H1 (cell line): ENCODE measurements around the gene PITPNC1. TPM values are rescaled to one million over a fixed set of nuclear protein-coding genes. Genes with fewer than 3 reads are reported as not detected.

ENCODE experiments used
- CTCF ChIA-PET: fragments of 300-600 bp; sonication (Branson Sonifier 250); formaldehyde crosslinking; loops from one replicate; lab custom pipeline; 2021; ENCODE audit not compliant: partially characterized antibody; lab: Charles Lee
- POLR2A ChIA-PET: fragments of 300-600 bp; sonication (Branson Sonifier 250); formaldehyde crosslinking; loops from one replicate; lab custom pipeline; 2021; ENCODE audit warnings: inconsistent platforms; ENCODE audit not compliant: partially characterized antibody; lab: Charles Lee
- DNase-seq, 2 experiments: peaks; one replicate each; pipeline versions ENCODE4 v3.0.0 to v3.0.0-alpha.2; 2010 to 2022; ENCODE audit warnings: low spot score in 2 of 2, low read depth in 1 of 2, mixed read lengths in 1 of 2
- FAIRE-seq: peaks from 2 replicates; lab custom pipeline; 2011; peaks lifted over from hg19 to GRCh38; lab: Jason Lieb, UNC
- H2AFZ ChIP-seq: 2 replicates; pipeline ENCODE4 v1.8.1; 2012; ENCODE audit warnings: low read length, inconsistent platforms
- H2AK5ac ChIP-seq: 2 replicates; pipeline ENCODE4 v1.6.1; 2013; ENCODE audit warnings: low read depth, low read length
- H2BK120ac ChIP-seq: replicated peaks from 2 replicates; pipeline ENCODE3; 2013; ENCODE audit warnings: low read depth, low read length, inconsistent platforms
- H2BK12ac ChIP-seq: 2 replicates; pipeline ENCODE4 v1.6.1; 2013; ENCODE audit warnings: low read depth, low read length
- H2BK15ac ChIP-seq: 2 replicates; pipeline ENCODE4 v1.6.1; 2013; ENCODE audit warnings: low read length
- H2BK20ac ChIP-seq: 2 replicates; pipeline ENCODE4 v1.6.1; 2013; ENCODE audit warnings: low read length
- H2BK5ac ChIP-seq: 2 replicates; pipeline ENCODE4 v1.6.1; 2013; ENCODE audit warnings: low read depth, low read length
- H3K14ac ChIP-seq: 2 replicates; pipeline ENCODE4 v1.6.1; 2013; ENCODE audit warnings: inconsistent platforms; ENCODE audit not compliant: insufficient read length
- H3K18ac ChIP-seq: 2 replicates; pipeline ENCODE4 v1.6.1; 2013; ENCODE audit warnings: low read length; ENCODE audit errors: extremely low read depth
- H3K23ac ChIP-seq: 2 replicates; pipeline ENCODE4 v1.6.1; 2013; ENCODE audit warnings: inconsistent platforms; ENCODE audit not compliant: insufficient read length
- H3K23me2 ChIP-seq: 2 replicates; pipeline ENCODE4 v1.6.1; 2013; ENCODE audit warnings: low read depth, low read length
- H3K27ac ChIP-seq: 2 replicates; pipeline ENCODE4 v1.6.1; 2011; ENCODE audit warnings: low read depth, low read length, inconsistent platforms
- H3K27me3 ChIP-seq, 4 experiments: replicated peaks in 1 of 4; 1 replicate in 1 of 4; 2 replicates in 3 of 4; pipeline versions ENCODE4 v1.6.1 to v1.8.1; 2011 to 2013; ENCODE audit warnings: low read length in 3 of 4, mild to moderate bottlenecking in 3 of 4, inconsistent platforms in 2 of 4, mixed read lengths in 2 of 4, moderate library complexity in 1 of 4; ENCODE audit not compliant: control insufficient read depth in 3 of 4, insufficient read depth in 3 of 4; ENCODE audit errors: extremely low read depth in 1 of 4
- H3K36me3 ChIP-seq, 4 experiments: 2 replicates each; pipeline versions ENCODE4 v1.6.1 to v1.8.1; 2011 to 2013; ENCODE audit warnings: mild to moderate bottlenecking in 4 of 4, low read length in 3 of 4, moderate library complexity in 2 of 4, control low read depth in 1 of 4, inconsistent platforms in 1 of 4; ENCODE audit not compliant: insufficient read depth in 4 of 4, control insufficient read depth in 2 of 4
- H3K4ac ChIP-seq: replicated peaks from 2 replicates; pipeline ENCODE3; 2013; ENCODE audit warnings: low read length, low read depth, mixed read lengths, inconsistent platforms; ENCODE audit not compliant: insufficient read length
- H3K4me1 ChIP-seq, 4 experiments: replicated peaks in 1 of 4; 1 replicate in 1 of 4; 2 replicates in 3 of 4; pipeline versions ENCODE4 v1.6.1 to v1.8.1; 2011 to 2013; ENCODE audit warnings: low read length in 3 of 4, inconsistent platforms in 2 of 4, mixed read lengths in 1 of 4; ENCODE audit not compliant: insufficient read depth in 4 of 4, control insufficient read depth in 3 of 4
- H3K4me2 ChIP-seq, 2 experiments: 2 replicates each; pipeline versions ENCODE4 v1.6.1 to v1.8.1; 2011 to 2013; ENCODE audit warnings: low read depth in 2 of 2, low read length in 2 of 2, control low read depth in 1 of 2, inconsistent platforms in 1 of 2, mild to moderate bottlenecking in 1 of 2; ENCODE audit not compliant: insufficient read depth in 1 of 2
- H3K4me3 ChIP-seq, 4 experiments: fragments of 200-600, 300-600 bp in 1 of 4; sonication (generic), shearing (Covaris generic), sonication (Bioruptor Twin) in 1 of 4; 2 replicates each; pipeline versions ENCODE4 v1.5.1 to v1.8.1; 2011 to 2016; ENCODE audit warnings: low read length in 4 of 4, low read depth in 3 of 4, control low read depth in 2 of 4, inconsistent platforms in 2 of 4, mild to moderate bottlenecking in 2 of 4, mixed read lengths in 1 of 4, moderate library complexity in 1 of 4; ENCODE audit not compliant: insufficient read depth in 2 of 4; ENCODE audit errors: extremely low read depth in 1 of 4
- H3K56ac ChIP-seq: replicated peaks from 2 replicates; pipeline ENCODE3; 2013; ENCODE audit warnings: low read depth, mild to moderate bottlenecking, mixed read lengths, low read length, inconsistent platforms; ENCODE audit not compliant: insufficient read length
- H3K79me1 ChIP-seq: 2 replicates; pipeline ENCODE4 v1.6.1; 2013; ENCODE audit warnings: low read depth, low read length, control low read depth
- H3K79me2 ChIP-seq, 2 experiments: 2 replicates each; pipeline versions ENCODE4 v1.6.1 to v1.8.1; 2012 to 2013; ENCODE audit warnings: low read length in 2 of 2, mild to moderate bottlenecking in 2 of 2, inconsistent platforms in 1 of 2; ENCODE audit not compliant: insufficient read depth in 2 of 2, control insufficient read depth in 1 of 2
- H3K9ac ChIP-seq, 4 experiments: replicated peaks in 1 of 4; 1 replicate in 1 of 4; 2 replicates in 3 of 4; pipeline versions ENCODE4 v1.6.1 to v1.8.1; 2011 to 2013; ENCODE audit warnings: low read depth in 3 of 4, low read length in 3 of 4, control low read depth in 2 of 4, mild to moderate bottlenecking in 2 of 4, moderate library complexity in 2 of 4, inconsistent platforms in 1 of 4; ENCODE audit errors: extremely low read depth in 1 of 4
- H3K9me3 ChIP-seq, 2 experiments: 2 replicates each; pipeline versions ENCODE4 v1.6.1 to v1.8.1; 2012 to 2013; ENCODE audit warnings: mild to moderate bottlenecking in 2 of 2, moderate library complexity in 2 of 2, control low read depth in 1 of 2, inconsistent platforms in 1 of 2, low read depth in 1 of 2, low read length in 1 of 2, mixed read lengths in 1 of 2; ENCODE audit not compliant: insufficient read depth in 2 of 2
- H4K20me1 ChIP-seq, 2 experiments: replicated peaks in 1 of 2; 2 replicates each; pipeline versions ENCODE3 to v1.8.1; 2011 to 2013; ENCODE audit warnings: inconsistent platforms in 2 of 2, low read length in 2 of 2, mild to moderate bottlenecking in 1 of 2; ENCODE audit not compliant: insufficient read depth in 2 of 2, control insufficient read depth in 1 of 2
- H4K5ac ChIP-seq: 2 replicates; pipeline ENCODE4 v1.6.1; 2013; ENCODE audit warnings: low read length, low read depth, mixed read lengths, inconsistent platforms; ENCODE audit not compliant: insufficient read length
- H4K8ac ChIP-seq: 2 replicates; pipeline ENCODE4 v1.8.0; 2013; ENCODE audit warnings: mild to moderate bottlenecking, moderate library complexity, low read length, inconsistent platforms; ENCODE audit not compliant: insufficient read depth; ENCODE audit errors: extremely low read depth
- H4K91ac ChIP-seq: replicated peaks from 2 replicates; pipeline ENCODE3; 2013; ENCODE audit warnings: low read length, mixed read lengths, inconsistent platforms; ENCODE audit not compliant: insufficient read length
- ASH2L ChIP-seq: fragments of 200-600, 300-600 bp; sonication (generic); IDR thresholded peaks from one replicate; pipeline ENCODE4 v1.7.1; 2017; ENCODE audit warnings: low read length
- ATF3 ChIP-seq: IDR thresholded peaks from 2 replicates; pipeline ENCODE4 v1.6.1; 2011; ENCODE audit warnings: low read depth, mild to moderate bottlenecking, low read length; ENCODE audit not compliant: insufficient read depth
- CTCF ChIP-seq, 3 experiments: IDR thresholded peaks; 1 replicate in 2 of 3; 2 replicates in 1 of 3; pipeline versions ENCODE4 v1.5.1 to v1.6.1; 2011; ENCODE audit warnings: low read length in 3 of 3, mild to moderate bottlenecking in 3 of 3, inconsistent platforms in 2 of 3, low read depth in 1 of 3, moderate library complexity in 1 of 3; ENCODE audit not compliant: insufficient read depth in 1 of 3; ENCODE audit errors: control extremely low read depth in 1 of 3
- PHF8 ChIP-seq: fragments of 200-600 bp; sonication (generic); conservative IDR thresholded peaks from 2 replicates; pipeline ENCODE4 v1.7.1; 2012; ENCODE audit warnings: low read depth, mild to moderate bottlenecking, inconsistent platforms, low read length, moderate library complexity
- RBBP5 ChIP-seq: IDR thresholded peaks from 2 replicates; pipeline ENCODE4 v1.7.1; 2012; ENCODE audit warnings: low read depth, mild to moderate bottlenecking, inconsistent platforms, low read length, moderate library complexity, borderline replicate concordance
- TAF7 ChIP-seq: optimal IDR thresholded peaks from 2 replicates; pipeline ENCODE3; 2011; ENCODE audit warnings: low read depth, mild to moderate bottlenecking, inconsistent platforms, low read length, moderate library complexity, borderline replicate concordance
- WGBS, 2 experiments: shearing (Covaris generic) in 1 of 2; methylation state at CpG; one replicate each; pipeline versions ENCODE4 v1.1.6 to v1.1.7; 2013 to 2015; ENCODE audit warnings: low lambda C conversion rate in 2 of 2, mixed read lengths in 2 of 2, inconsistent platforms in 1 of 2, low coverage in 1 of 2, missing lambda C conversion rate in 1 of 2; ENCODE audit not compliant: insufficient replicate concordance in 2 of 2, insufficient coverage in 1 of 2, insufficient read length in 1 of 2; ENCODE audit errors: extremely low coverage in 1 of 2, missing lambda C conversion rate in 1 of 2; 5-methylcytosine and 5-hydroxymethylcytosine counted together
- polyA plus RNA-seq, 7 experiments: library from polyadenylated mRNA; depleted of rRNA in 3 of 7; stranded (reverse) in 5 of 7; unstranded in 2 of 7; fragments of >200 nt in 5 of 7; fragments of 200-250 nt in 2 of 7; gene quantifications; 1 replicate in 5 of 7; 2 replicates in 1 of 7; 4 replicates in 1 of 7; pipeline versions ENCODE4 v1.2.1 to v1.2.3, GENCODE V29; 2011 to 2013; ENCODE audit warnings: missing spikeins in 2 of 7, mixed read lengths in 2 of 7
- total RNA-seq: library from RNA; stranded (reverse); fragmentation: NEBNext Ultra II Directional; extraction: Animal tissue kit (Norgen Biotek cat#: 25700); gene quantifications from 2 replicates; pipeline ENCODE4 v1.2.1, GENCODE V29; 2021

Gene PITPNC1
- total and polyA plus RNA-seq, 2 of the 8 experiments (the other 6 are each of a cell fraction or from before 2014, with no cell fraction given): 17.6 to 54.7 TPM

GRCh38 chr17:67658265-67658664 lies 281.2 kb downstream of the PITPNC1 start:
- H3K4ac ChIP-seq: no peak overlapping the region
- no peak overlapping the region for H3K56ac ChIP-seq
- no peak overlapping the region for H2BK15ac ChIP-seq
- WGBS, 2 experiments: 81% methylated on average over 4 of the region's 4 CpGs; no CpG with 5 or more reads in 1 of the 2 experiments
- H3K9ac ChIP-seq: no peak overlapping the region; a peak in 1 of 7 replicates
- H2AFZ ChIP-seq: no peak overlapping the region
- H3K23me2 ChIP-seq: no peaks in the 10 kb centered on the region
- H4K20me1 ChIP-seq: no peaks in the 10 kb centered on the region
- H3K4me1 ChIP-seq: peaks cover 3 to 9% (median 5%) of the 10 kb centered on the region in 4 experiments; a peak in 5 of 7 replicates
- H3K4me2 ChIP-seq: peak overlapping the region in 1 of 2 experiments; percentile 20; a peak in 1 of 4 replicates
- H2BK120ac ChIP-seq: no peak overlapping the region
- FAIRE-seq (no peak), DNase-seq (no peak)
- H4K5ac ChIP-seq: no peak overlapping the region
- H3K4me3 ChIP-seq: no peak overlapping the region; a peak in 1 of 8 replicates
- peak overlapping the region; percentile 58 for H3K27ac ChIP-seq
- no peaks in the 10 kb centered on the region for H3K79me2 ChIP-seq
- no peak overlapping the region for H3K23ac ChIP-seq
- no peak overlapping the region for H3K18ac ChIP-seq
- CTCF ChIA-PET: interaction anchor here (0.6 to 2.7 kb wide), 4 partner anchors 9 to 272 kb away, joined by 3 to 11 read pairs (median 4); no protein-coding TSS in a partner anchor
- H4K8ac ChIP-seq: no peak overlapping the region
- no peaks in the 10 kb centered on the region; the same call in 1 of the 2 replicates for H3K79me1 ChIP-seq
- H2AK5ac ChIP-seq: no peak overlapping the region
- no peak overlapping the region for H2BK12ac ChIP-seq
- no peak overlapping the region for H3K14ac ChIP-seq
- no peaks in the 10 kb centered on the region for H3K9me3 ChIP-seq
- no peak overlapping the region for H4K91ac ChIP-seq
- no peaks in the 10 kb centered on the region for H3K27me3 ChIP-seq
- no peak overlapping the region for H2BK5ac ChIP-seq
- POLR2A ChIA-PET: no interaction called here
- H3K36me3 ChIP-seq: no peaks in the 10 kb centered on the region
- H2BK20ac ChIP-seq: no peak overlapping the region
- TF ChIP-seq CTCF (IDR thresholded peaks at IDR 0.05; ENCODE audit: control extremely low read depth in 1 of 3, insufficient read depth in 1 of 3, low read depth in 1 of 3, low read length in 3 of 3) (no peak), ASH2L (no peak), TAF7 (no peak), PHF8 (no peak), RBBP5 (no peak), ATF3 (no peak)
